HG03378 (cell line): ENCODE measurements around the gene TPP1.

Source experiments
- ATAC-seq: cut with Tn5 transposase; IDR thresholded peaks from one replicate; pipeline ENCODE4 v1.9.1; 2021; ENCODE audit warnings: mild to moderate bottlenecking, moderate library complexity; ENCODE audit not compliant: unreplicated experiment

TPP1 gene

GRCh38 chr11:6566704-6567370 is 52.4 kb downstream of the TPP1 start:
- ATAC-seq = no peak

DNA sequence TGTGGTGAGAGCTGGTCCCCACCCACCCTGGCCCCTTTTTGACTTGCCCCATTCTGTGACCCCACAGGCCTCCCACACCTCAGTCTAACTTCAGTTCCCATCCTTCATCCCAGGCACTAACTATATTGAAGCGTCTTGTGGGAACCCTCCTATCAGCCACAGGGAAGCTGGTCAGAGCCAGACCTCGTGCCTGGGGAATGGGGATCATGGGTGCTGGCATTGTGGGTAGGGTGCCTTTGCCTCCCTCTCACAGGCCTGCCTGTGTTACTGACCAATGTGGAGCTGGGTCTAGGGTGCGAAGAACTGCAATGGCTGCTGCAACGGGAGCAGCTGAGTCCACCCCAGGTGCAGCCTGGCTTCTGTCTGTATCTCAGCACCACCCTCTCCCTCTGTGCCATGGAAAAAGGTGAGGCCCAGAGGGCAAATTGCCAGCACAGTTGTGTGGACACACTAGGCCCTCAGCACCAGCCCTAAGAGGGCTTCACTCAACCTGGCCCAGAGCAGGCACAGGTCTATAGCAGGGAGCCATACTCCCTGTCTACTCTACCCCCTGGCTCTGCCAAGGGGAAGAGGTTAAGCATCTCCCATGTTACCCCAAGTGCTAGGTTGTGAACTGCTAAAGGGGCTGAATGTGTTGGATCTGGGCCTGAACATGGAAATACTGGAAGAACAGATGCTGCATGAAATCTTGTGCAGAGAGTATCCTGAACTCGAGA is 53.1 kb downstream of the TPP1 start:
- ATAC-seq = no peak

- ATAC-seq = no peak
These were observed 53.9 kb downstream of the TPP1 start for GRCh38 chr11:6565325-6565724.

DNA sequence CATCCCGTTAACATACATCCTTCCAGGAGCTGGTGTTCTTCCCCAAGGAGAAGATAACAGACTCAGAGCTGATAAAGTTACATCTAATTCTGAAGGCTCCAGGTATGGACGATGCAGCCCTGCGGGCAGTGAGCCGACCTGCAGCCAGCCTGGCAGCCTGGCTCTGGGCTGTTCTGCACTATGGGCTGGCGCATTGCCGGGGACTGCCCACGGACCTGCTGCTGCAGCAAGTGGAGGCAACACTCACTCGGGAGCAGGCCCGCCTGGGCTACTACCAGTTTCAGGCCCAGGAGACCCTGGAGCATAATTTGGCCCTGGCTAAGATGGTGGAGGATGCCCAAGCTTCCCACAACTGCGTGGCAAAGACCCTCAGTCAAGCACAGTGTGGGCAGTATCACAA is 55.6 kb downstream of the TPP1 start:
- ATAC-seq = no peak

GRCh38 chr11:6563121-6563619 is 56.1 kb downstream of the TPP1 start:
- no peak for ATAC-seq
